Right lobe of liver (tissue), 4 donors: Measurements from ENCODE around the gene CTSE.
"Not testable (repeated sequence)": the region's sequence is repeated elsewhere in the genome, so short reads cannot be mapped to it uniquely, and the experiment has no call there.

Source experiments
- CTCF ChIP-seq, 4 donors: fragments of 200-600 bp in 3 of 4; fragments of 450-650 bp in 1 of 4; IDR thresholded peaks; one replicate each; pipeline versions ENCODE4 v1.5.1 to v1.8.0; 2016 to 2022; ENCODE audit warnings: antibody characterized with exemption in 4 of 4, mild to moderate bottlenecking in 2 of 4
- POLR2A ChIP-seq: fragments of 450-650 bp; IDR thresholded peaks from one replicate; pipeline ENCODE4 v1.6.1; 2017; ENCODE audit warnings: antibody characterized with exemption, mild to moderate bottlenecking
- donor health status: DM: no; HTN: no; CAD: no.
- donor health status: DM: no; HTN: no; CAD: no.
- donor health status: DM: no; HTN: yes; CAD: no.

GRCh38 chr1:206052231-206052865 lies 28.7 kb upstream of the CTSE start:
- TF ChIP-seq CTCF (IDR thresholded peaks at IDR 0.05); POLR2A: not testable (repeated sequence)
